Stimulated activated CD8-positive, alpha-beta memory T cell treated with anti-CD3 and anti-CD28 coated beads, Interleukin-7, amount 100 ng/mL, for 48 hours (primary cell): ENCODE data around the gene NOP53.
"Not testable (repeated sequence)": the region's sequence is repeated elsewhere in the genome, so short reads cannot be mapped to it uniquely, and the experiment has no call there.

Source experiments
- DNase-seq, 2 donors: peaks; one replicate each; pipeline ENCODE4 v3.0.0-alpha.2; 2020; ENCODE audit warnings: low read depth in 1 of 2; ENCODE audit errors: extremely low read depth in 1 of 2

The NOP53 gene

DNA sequence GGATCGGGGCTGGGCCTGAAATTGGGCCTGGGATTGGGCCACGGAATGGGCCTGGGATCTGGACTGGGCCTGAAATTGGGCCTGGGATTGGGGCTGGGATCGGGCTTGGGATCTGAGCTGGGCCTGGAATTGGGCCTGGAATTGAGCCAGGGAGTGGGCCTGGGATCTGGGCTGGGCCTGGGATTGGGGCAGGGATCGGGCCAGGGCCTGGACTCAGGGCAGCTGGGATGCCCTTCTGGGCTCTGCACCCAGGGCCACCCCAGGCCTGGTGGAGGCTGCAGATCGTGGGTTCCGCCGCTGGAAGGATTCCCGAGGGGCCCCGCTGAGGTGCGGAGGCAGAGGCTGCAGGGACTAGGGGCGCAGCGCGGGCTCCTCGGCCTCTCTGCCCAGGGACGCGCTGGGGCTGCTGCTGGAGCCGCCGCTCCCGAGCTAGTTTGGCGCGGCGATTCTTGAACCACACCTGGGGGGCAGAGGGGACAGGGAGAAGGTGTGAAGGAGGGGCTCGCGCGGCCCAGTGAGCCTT is 57.2 kb downstream of the NOP53 start:
- no peak for DNase-seq

DNA sequence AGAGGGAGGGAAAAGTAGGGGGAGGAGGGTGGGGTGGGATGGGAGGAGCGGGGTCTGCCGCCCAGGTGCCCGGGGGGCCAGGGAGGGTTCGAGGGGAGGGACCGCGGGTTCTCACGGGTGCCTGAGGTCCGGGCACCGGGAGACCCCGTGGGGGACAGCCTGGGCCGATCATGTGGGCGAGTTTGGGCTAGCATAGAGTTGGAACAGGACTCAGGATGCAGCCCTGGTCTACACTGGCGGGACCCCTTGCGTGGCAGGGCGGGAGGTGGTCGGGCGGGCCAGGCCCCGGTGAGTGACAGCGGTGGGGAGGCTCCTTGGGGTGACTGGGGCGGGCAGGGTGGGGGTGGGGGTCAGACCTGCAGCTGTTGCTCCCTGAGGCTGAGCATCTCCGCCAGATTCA is 57.8 kb downstream of the NOP53 start:
- DNase-seq: not testable (repeated sequence)

DNA sequence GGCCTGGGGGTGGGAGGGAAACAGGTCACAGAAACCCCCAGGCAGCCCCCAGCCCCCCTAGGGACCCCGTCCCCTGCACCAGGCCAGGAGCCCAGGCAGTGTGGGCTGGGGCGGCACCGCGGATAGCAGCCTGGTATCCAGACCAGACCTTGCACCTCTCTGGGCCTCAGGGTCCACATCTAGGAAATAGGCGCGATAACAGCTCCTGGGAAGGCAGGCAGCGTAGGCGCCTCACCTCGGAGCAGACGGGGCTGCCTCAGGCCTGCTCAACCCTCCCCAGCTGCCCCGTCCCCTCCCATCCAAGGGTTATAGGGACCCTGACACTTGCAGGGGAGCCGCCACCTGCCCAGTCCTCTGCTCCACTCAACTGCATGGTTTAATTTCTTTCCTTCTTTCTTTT is 58.3 kb downstream of the NOP53 start:
- DNase-seq: not testable (repeated sequence)

DNA sequence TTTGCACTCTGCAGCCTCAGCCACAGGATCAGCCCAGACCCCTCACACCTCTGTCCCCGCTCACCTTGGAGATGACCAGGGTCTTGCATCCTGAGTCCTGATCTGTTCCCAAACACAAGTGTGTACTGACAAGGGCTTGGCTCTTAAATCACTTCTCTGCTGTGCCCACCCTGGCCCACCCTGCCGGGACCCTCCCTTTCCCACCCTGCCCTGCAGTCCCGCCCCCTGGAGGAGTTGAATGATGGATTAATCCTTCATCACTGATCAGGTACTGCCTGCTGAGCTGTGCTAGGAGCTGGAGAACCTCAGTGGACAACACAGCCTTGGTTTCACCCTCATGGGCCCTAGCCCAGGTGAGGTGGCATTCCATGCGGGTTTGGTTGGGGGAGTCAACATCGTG is 59.1 kb downstream of the NOP53 start, which contains the start of gene TPRX1:
Gene TPRX1 (minus strand): TSS at position 101 of the 400 bp plus-strand sequence. CDS start 12 bp downstream, at position 89.
- not testable (repeated sequence) for DNase-seq

DNA sequence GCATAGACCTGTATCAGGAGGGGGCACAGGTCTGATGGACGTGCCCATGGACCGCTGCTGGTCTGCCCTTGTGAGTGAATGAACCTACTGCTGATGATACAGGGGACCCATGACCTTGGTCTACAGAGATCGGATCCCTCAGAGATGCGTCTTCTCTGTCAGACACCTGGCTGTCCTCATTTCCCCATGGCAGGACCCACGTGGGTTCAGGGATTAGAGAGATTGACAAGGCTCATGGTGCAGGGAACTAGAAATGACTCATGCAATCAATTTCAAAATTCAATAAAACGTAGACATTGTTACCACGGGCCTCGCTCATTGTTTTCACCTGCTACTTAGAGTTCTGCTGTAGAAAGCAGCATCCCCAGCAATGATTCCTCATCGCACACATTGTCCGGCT is 60.0 kb downstream of the NOP53 start:
- DNase-seq: no peak

DNA sequence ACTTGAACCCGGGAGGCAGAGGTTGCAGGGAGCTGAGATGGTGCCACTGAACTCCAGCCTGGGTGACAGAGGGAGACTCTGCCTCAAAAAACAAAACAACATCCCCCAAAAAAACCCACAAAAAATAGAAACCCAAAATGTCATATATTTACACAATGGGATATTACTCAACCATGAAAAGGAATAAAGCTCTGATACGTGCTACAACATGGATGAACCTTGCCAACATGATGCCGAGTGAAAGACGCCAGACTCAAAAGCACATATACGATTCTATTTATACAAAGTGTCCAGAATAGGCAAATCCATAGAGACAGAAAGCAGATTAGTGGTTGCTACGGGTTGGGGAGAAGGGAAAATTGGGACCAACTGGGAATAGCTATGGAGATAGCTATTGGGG is 61.1 kb downstream of the NOP53 start:
- no peak for DNase-seq
